AG04450 (cell line): ENCODE data around the gene SNX21. TPM values are rescaled to one million over a fixed set of nuclear protein-coding genes. Genes with fewer than 3 reads are reported as not detected.
"Not testable (repeated sequence)": the region's sequence is repeated elsewhere in the genome, so short reads cannot be mapped to it uniquely, and the experiment has no call there.

Source experiments
- CTCF ChIA-PET: fragments of 300-600, 350-600 bp; formaldehyde crosslinking; extraction: SDS; loops from one replicate; lab custom pipeline; 2022; ENCODE audit warnings: antibody characterized with exemption, inconsistent platforms; lab: Charles Lee
- POLR2A ChIA-PET: fragments of 350-600 bp; formaldehyde crosslinking; extraction: SDS; loops from one replicate; lab custom pipeline; 2021; ENCODE audit warnings: antibody characterized with exemption, inconsistent platforms; lab: Yijun Ruan, JAX
- DNase-seq: peaks from one replicate; pipeline ENCODE4 v3.0.0-alpha.2; 2011; ENCODE audit warnings: low read depth, low spot score
- H3K27ac ChIP-seq: one replicate; pipeline ENCODE4 v1.5.1; 2012; ENCODE audit warnings: low read depth, low read length, control low read depth
- H3K27me3 ChIP-seq: one replicate; pipeline ENCODE4 v1.6.0; 2012; ENCODE audit warnings: low read length; ENCODE audit not compliant: control insufficient read depth, insufficient read depth
- H3K4me3 ChIP-seq: 2 replicates; pipeline ENCODE4 v1.5.1; 2011; ENCODE audit warnings: mild to moderate bottlenecking, low read depth, low read length, control low read depth
- H3K9me3 ChIP-seq: 2 replicates; pipeline ENCODE4 v1.5.1; 2012; ENCODE audit warnings: low read length; ENCODE audit not compliant: control insufficient read depth, insufficient read depth
- CTCF ChIP-seq: IDR thresholded peaks from 2 replicates; pipeline ENCODE4 v1.5.1; 2011; ENCODE audit warnings: low read depth, low read length, control low read depth, inconsistent platforms
- polyA plus RNA-seq: library from polyadenylated mRNA; depleted of rRNA; stranded (reverse); fragments of >200 nt; gene quantifications from 2 replicates; pipeline ENCODE4 v1.2.3, GENCODE V29; 2011

The SNX21 gene
- polyA plus RNA-seq, 1 experiment: 9.2 TPM

- ChIA-PET POLR2A (interaction anchor here (1.1 to 1.7 kb wide), 2 partner anchors 14 to 67 kb away, joined by 4 to 6 read pairs; partner anchors contain the start of genes PCIF1 and ZSWIM1), CTCF (interaction anchor here (0.7 to 2.1 kb wide), 4 partner anchors 9 to 103 kb away, joined by 3 to 11 read pairs (median 3); no protein-coding TSS in a partner anchor)
- DNase-seq: no peak
- peak overlapping the region; percentile 65 for H3K27ac ChIP-seq
- H3K27me3 ChIP-seq: no peaks in the 10 kb centered on the region
- TF ChIP-seq CTCF: no peak
- H3K9me3 ChIP-seq: no peaks in the 10 kb centered on the region
- H3K4me3 ChIP-seq: no peak overlapping the region
Measured at GRCh38 chr20:45867136-45867818, 33.7 kb downstream of the SNX21 start.

- CTCF ChIA-PET: interaction anchor here (0.7 to 2.1 kb wide), 3 partner anchors 10 to 102 kb away, joined by 3 to 11 read pairs (median 3); no protein-coding TSS in a partner anchor
Measured at GRCh38 chr20:45867819-45868176, 34.2 kb downstream of the SNX21 start.

GRCh38 chr20:45872626-45873025 is 39.0 kb downstream of the SNX21 start:
- CTCF ChIA-PET: interaction anchor here (1.1 to 1.7 kb wide), 3 partner anchors 9 to 98 kb away, joined by 4 to 6 read pairs (median 5); no protein-coding TSS in a partner anchor
- H3K27me3 ChIP-seq: no peaks in the 10 kb centered on the region
- no peak overlapping the region for H3K27ac ChIP-seq
- no peak for DNase-seq
- POLR2A ChIA-PET: interaction anchor here (0.6 kb wide), 1 partner anchor 63 kb away, joined by 3 read pairs; no protein-coding TSS in a partner anchor
- TF ChIP-seq CTCF: no peak
- H3K9me3 ChIP-seq: no peaks in the 10 kb centered on the region
- H3K4me3 ChIP-seq: no peak overlapping the region

More at GRCh38 chr20:45867819-45868176, 34.2 kb downstream of the SNX21 start:
- POLR2A ChIA-PET: interaction anchor here (1.1 to 1.7 kb wide), 2 partner anchors 13 to 66 kb away, joined by 4 to 6 read pairs; partner anchors contain the start of genes PCIF1 and ZSWIM1
- no peak for DNase-seq
- H3K9me3 ChIP-seq: no peaks in the 10 kb centered on the region
- no peak overlapping the region for H3K4me3 ChIP-seq
- H3K27me3 ChIP-seq: no peaks in the 10 kb centered on the region
- TF ChIP-seq CTCF: no peak
- peak overlapping the region; percentile 65 for H3K27ac ChIP-seq

- DNase-seq: no peak
- no peak overlapping the region for H3K4me3 ChIP-seq
- no peak for TF ChIP-seq CTCF
- POLR2A ChIA-PET: no interaction called here
- H3K27me3 ChIP-seq: no peaks in the 10 kb centered on the region
- CTCF ChIA-PET: interaction anchor here (1.0 to 1.2 kb wide), 3 partner anchors 10 to 97 kb away, joined by 3 to 6 read pairs (median 5); no protein-coding TSS in a partner anchor
- no peak overlapping the region for H3K27ac ChIP-seq
- no peaks in the 10 kb centered on the region for H3K9me3 ChIP-seq
Measured at GRCh38 chr20:45873409-45874103, 40.0 kb downstream of the SNX21 start.

GRCh38 chr20:45874104-45874481 is 40.5 kb downstream of the SNX21 start:
- H3K4me3 ChIP-seq, DNase-seq, H3K27me3 ChIP-seq, H3K27ac ChIP-seq, H3K9me3 ChIP-seq, POLR2A ChIA-PET: not testable (repeated sequence)
- CTCF ChIA-PET: interaction anchor here (1.0 kb wide), 1 partner anchor 15 kb away, joined by 3 read pairs; no protein-coding TSS in a partner anchor
